Activated naive CD4-positive, alpha-beta T cell treated with anti-CD3 and anti-CD28 coated beads, Interleukin-2, amount 10 ng/mL, durations not matched to agents 7 days and 5 days (primary cell): Measurements from ENCODE around the gene CGA.
"Not testable (repeated sequence)": the region's sequence is repeated elsewhere in the genome, so short reads cannot be mapped to it uniquely, and the experiment has no call there.

Experiments
- CTCF ChIA-PET: fragments of 350-600 bp; sonication (Branson Sonifier 250); formaldehyde crosslinking; loops from one replicate; lab custom pipeline; 2021; ENCODE audit warnings: antibody characterized with exemption; lab: Charles Lee
- DNase-seq: peaks from one replicate; pipeline ENCODE4 v3.0.0-alpha.2; 2020
- H3K27ac Mint-ChIP-seq: one replicate; pipeline ENCODE4 v1.8.0; 2021; ENCODE audit warnings: mild to moderate bottlenecking, moderate library complexity, mixed read lengths
- H3K27me3 Mint-ChIP-seq: one replicate; pipeline ENCODE4 v1.8.0; 2021; ENCODE audit warnings: mild to moderate bottlenecking, mixed read lengths
- H3K36me3 Mint-ChIP-seq: one replicate; pipeline ENCODE4 v1.8.0; 2021; ENCODE audit warnings: mixed read lengths
- H3K4me1 Mint-ChIP-seq: one replicate; pipeline ENCODE4 v1.8.0; 2021; ENCODE audit warnings: mixed read lengths
- H3K4me3 Mint-ChIP-seq: one replicate; pipeline ENCODE4 v1.8.0; 2021; ENCODE audit warnings: mild to moderate bottlenecking, moderate library complexity, mixed read lengths
- H3K9me3 Mint-ChIP-seq: one replicate; pipeline ENCODE4 v1.8.0; 2021; ENCODE audit warnings: mixed read lengths

Gene CGA

DNA sequence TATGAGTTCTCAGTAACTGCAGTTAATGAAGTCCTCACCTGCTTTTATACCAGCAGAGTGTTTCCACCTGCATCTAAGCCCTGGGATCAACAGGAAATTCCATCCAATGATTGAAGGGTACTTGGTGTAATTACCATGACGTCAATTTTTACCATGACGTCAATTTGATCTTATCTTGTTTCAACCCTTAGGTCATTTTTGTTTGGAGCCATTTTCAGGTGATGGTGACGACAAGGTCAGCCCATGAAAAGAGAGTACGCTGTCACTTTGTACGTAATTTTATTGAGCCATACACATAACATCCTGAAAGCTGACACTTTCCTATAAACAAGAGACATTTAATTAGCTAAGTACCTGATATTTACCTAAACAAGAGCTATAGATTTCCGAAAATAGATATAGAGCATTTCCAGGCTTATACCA lies at the start of gene CGA:
Gene CGA (minus strand): TSS at position 20 of the 423 bp plus-strand sequence. CDS start 6,906 bp downstream, outside the sequence.
- CTCF ChIA-PET: interaction anchor here (0.6 to 2.2 kb wide), 2 partner anchors 16 to 28 kb away, joined by 3 to 8 read pairs; no protein-coding TSS in a partner anchor
- DNase-seq: no peak
- Mint-ChIP-seq H3K36me3 (no peaks in the 10 kb centered on the region), H3K4me3 (no peak within 1 kb of the TSS), H3K27me3 (peaks cover 18% of the 10 kb centered on the region), H3K27ac (no peak within 1 kb of the TSS), H3K4me1 (no peaks in the 10 kb centered on the region), H3K9me3 (no peaks in the 10 kb centered on the region)

DNA sequence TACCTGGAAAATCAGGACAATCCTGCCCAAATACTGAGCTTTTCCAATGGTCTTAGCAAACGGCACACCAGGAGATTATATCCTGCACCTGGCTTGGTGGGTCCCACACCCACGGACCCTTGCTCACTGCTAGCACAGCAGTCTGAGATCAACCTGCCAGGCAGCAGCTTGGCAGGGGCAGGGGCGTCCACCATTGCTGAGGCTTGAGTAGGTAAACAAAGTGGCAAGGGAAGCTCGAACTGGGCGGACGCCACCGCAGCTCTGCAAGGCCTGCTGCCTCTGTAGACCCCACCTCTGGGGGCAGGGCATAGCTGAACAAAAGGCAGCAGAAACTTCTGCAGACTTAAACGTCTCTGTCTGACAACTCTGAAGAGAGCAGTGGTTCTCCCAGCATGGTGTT lies 45.0 kb upstream of the CGA start:
- not testable (repeated sequence) for H3K9me3 Mint-ChIP-seq, H3K36me3 Mint-ChIP-seq, H3K4me3 Mint-ChIP-seq, H3K27ac Mint-ChIP-seq, H3K4me1 Mint-ChIP-seq, DNase-seq
- peaks cover 28% of the 10 kb centered on the region for H3K27me3 Mint-ChIP-seq
- CTCF ChIA-PET: interaction anchor here (0.9 to 3.0 kb wide), 12 partner anchors 9 to 1731 kb away, joined by 3 to 9 read pairs (median 4); partner anchors contain the start of genes SMIM8 and ZNF292

DNA sequence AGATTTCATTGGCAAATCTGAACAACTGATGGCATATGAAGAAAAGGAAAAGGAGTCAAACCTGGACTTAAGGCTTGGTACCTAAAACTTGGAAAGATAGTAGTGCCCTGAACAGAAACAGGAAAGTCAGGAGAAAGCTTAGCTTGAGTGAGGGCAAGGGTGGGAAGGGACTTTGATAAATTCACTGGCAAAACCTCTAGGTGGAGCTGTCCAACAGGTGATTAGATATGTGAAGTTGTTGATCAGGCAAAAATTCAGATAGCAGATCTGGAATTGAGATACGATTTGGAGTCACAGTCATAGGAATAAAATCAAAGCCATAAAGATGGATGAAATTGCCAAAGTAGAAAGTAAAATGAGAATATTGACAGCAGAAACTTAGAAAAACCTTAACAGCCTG lies 44.3 kb upstream of the CGA start:
- Mint-ChIP-seq H3K27ac (no peak overlapping the region), H3K36me3 (no peaks in the 10 kb centered on the region), H3K27me3 (peaks cover 26% of the 10 kb centered on the region), H3K9me3 (no peaks in the 10 kb centered on the region), H3K4me1 (peaks cover 2% of the 10 kb centered on the region), H3K4me3 (no peak overlapping the region)
- CTCF ChIA-PET: interaction anchor here (0.6 to 3.0 kb wide), 13 partner anchors 10 to 430 kb away, joined by 3 to 9 read pairs (median 4); partner anchors contain the start of genes SMIM8 and ZNF292
- peak; percentile 51 for DNase-seq

DNA sequence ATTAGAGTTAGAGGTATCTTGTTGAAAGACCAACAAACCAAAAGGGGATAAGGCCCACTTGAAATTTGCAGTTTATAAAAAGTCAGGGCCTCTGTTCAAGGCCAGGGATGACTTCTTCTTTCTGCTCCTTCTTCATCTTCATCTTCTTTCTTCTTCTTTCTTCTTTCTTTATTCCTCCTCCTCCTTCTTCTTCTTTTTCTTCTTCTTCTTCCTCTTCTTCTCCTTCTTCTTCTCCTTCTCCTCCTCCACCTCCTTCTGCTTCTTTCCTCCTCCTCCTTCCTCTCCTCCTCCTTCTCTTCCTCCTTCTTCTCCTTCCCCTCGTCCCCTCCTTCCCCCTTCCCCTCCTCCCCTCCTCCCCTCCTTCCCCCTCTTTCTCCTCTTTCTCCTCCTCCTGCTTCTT lies 42.1 kb upstream of the CGA start:
- Mint-ChIP-seq H3K4me3 (no peak overlapping the region), H3K27me3 (peaks cover 11% of the 10 kb centered on the region)
- CTCF ChIA-PET: no interaction called here

DNA sequence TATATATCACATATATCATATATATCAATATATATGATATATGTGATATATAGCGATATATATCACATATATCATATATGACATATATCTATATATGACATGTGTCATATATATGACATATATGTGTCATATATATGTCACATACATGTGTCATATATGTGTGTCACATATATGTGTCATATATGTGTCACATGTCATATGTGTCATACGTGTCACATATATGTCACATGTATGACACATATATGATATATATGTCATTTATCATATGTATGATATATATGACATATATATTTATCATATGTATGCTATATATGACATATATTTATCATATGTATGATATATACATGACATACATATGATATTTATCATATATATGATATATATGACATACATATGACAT lies 32.8 kb upstream of the CGA start:
- H3K27ac Mint-ChIP-seq: no peak overlapping the region
- H3K27me3 Mint-ChIP-seq: peaks cover 5% of the 10 kb centered on the region
- H3K4me1 Mint-ChIP-seq: no peaks in the 10 kb centered on the region
- CTCF ChIA-PET: no interaction called here
- H3K36me3 Mint-ChIP-seq: no peaks in the 10 kb centered on the region
- no peak overlapping the region for H3K4me3 Mint-ChIP-seq
- no peak for DNase-seq
- H3K9me3 Mint-ChIP-seq: no peaks in the 10 kb centered on the region

More for the DNA sequence above, 42.1 kb upstream of the CGA start:
- no peaks in the 10 kb centered on the region for H3K36me3 Mint-ChIP-seq
- DNase-seq: no peak
- H3K27ac Mint-ChIP-seq: no peak overlapping the region
- H3K4me1 Mint-ChIP-seq: peaks cover 2% of the 10 kb centered on the region
- no peaks in the 10 kb centered on the region for H3K9me3 Mint-ChIP-seq

DNA sequence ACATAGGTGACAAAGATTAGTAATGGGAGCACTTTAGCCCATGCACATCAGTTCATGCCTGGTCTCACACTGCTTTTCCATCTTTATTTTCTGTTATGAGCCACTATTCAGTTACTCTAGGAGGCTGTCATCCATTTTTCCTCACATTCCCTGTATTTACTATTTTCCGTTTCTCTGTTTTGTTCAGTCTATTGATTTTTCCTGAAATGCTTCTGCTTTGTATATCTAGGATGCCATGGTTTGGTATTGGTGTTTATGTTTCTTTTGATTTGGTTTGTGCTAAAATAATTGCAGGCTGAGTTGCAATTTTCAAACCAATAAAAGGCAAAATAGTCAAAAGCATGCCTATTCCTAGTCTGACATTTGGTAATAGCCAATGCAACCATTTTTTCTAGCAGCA lies 31.6 kb upstream of the CGA start:
- Mint-ChIP-seq H3K27ac (no peak overlapping the region), H3K36me3 (no peaks in the 10 kb centered on the region), H3K9me3 (peaks cover 2% of the 10 kb centered on the region), H3K4me1 (no peaks in the 10 kb centered on the region), H3K27me3 (peaks cover 12% of the 10 kb centered on the region), H3K4me3 (no peak overlapping the region)
- CTCF ChIA-PET: no interaction called here
- DNase-seq: no peak

DNA sequence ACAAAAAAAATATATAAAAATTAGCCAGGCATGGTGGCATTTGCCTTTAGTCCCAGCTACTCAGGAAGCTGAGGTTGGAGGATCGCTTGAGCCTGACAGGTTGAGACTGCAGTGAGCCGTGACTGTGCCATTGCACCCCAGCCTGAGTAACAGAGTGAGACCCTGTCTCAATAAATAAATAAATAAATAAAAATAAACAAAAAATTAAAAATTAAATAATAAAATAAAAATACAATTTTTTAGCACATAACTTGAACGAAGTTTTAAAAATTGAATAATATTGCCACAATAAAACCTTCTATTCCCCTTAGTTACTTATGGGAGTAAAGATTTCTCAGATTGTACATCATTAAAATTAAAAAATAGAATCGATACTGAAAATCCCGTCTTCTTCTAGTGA lies 29.2 kb upstream of the CGA start:
- Mint-ChIP-seq H3K27me3 (peaks cover 12% of the 10 kb centered on the region), H3K27ac (no peak overlapping the region), H3K4me1 (no peaks in the 10 kb centered on the region), H3K4me3 (no peak overlapping the region), H3K36me3 (no peaks in the 10 kb centered on the region), H3K9me3 (peaks cover 2% of the 10 kb centered on the region)
- no peak for DNase-seq
- CTCF ChIA-PET: no interaction called here

DNA sequence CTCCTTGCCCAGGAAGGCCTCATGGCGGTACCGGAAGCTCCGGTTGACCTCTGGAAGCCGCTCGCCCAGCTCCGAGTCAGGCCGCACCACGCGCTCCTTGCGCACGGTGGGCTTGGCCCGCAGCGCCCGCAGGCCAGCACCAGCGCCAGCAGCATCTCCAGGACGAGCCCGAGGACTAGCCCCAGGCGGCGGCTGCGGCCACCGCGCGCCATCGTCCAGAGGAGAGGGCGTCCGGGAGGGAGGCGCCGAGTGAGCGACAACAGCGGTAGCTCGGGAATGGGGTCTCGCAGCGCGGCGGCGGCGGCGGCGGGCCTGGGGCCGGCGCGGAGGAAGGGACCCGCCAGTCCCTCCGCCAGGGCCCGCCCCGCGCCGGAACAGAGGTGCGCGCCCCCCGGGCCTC lies 27.6 kb upstream of the CGA start:
- H3K4me1 Mint-ChIP-seq: no peaks in the 10 kb centered on the region
- H3K9me3 Mint-ChIP-seq: peaks cover 2% of the 10 kb centered on the region
- H3K36me3 Mint-ChIP-seq: no peaks in the 10 kb centered on the region
- H3K27ac Mint-ChIP-seq: no peak overlapping the region
- H3K4me3 Mint-ChIP-seq: no peak overlapping the region
- peaks cover 12% of the 10 kb centered on the region for H3K27me3 Mint-ChIP-seq
- no peak for DNase-seq
- CTCF ChIA-PET: no interaction called here

DNA sequence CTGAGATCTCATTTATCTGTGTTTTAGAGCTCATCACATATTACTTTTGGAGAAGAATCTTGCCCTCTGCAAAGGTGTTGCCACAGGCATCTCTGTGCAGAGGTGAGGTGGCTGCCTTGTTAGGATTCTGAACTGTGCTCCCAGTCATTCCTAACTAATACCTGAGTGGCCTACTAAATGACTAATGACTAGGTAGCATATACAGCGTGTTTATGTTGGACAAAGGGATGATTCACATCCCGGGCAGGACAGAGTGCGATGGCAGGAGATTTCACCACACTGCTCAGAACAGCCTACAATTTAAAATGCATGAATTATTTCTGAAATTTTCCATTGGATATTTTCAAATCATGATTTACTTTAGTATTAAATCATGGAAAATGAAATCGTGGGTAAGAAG lies 23.1 kb upstream of the CGA start:
- no peak for DNase-seq
- Mint-ChIP-seq H3K9me3 (peaks cover 2% of the 10 kb centered on the region), H3K27me3 (peaks cover 7% of the 10 kb centered on the region), H3K27ac (no peak overlapping the region), H3K4me1 (no peaks in the 10 kb centered on the region), H3K36me3 (no peaks in the 10 kb centered on the region), H3K4me3 (no peak overlapping the region)
- CTCF ChIA-PET: no interaction called here

DNA sequence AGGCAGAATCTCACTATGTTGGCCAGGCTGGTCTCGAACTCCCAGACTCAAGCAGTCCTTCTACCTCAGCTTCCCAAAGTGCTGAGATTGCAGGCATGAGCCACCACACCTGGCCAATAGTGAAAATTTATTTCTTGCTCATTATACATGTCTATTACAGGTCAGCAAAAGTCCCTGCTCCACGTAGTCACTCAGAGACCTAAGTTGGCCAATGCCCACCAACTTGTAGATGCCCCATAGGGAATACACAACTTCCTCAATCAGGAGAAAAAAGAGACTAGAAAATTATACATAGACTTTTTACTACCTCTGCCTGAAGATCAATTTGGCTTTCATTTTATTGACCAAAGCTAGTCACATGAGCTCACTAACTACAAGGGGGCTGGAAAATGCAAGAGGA lies 22.0 kb upstream of the CGA start:
- no peaks in the 10 kb centered on the region for H3K9me3 Mint-ChIP-seq
- no peak overlapping the region for H3K27ac Mint-ChIP-seq
- no peaks in the 10 kb centered on the region for H3K36me3 Mint-ChIP-seq
- CTCF ChIA-PET: no interaction called here
- no peaks in the 10 kb centered on the region for H3K4me1 Mint-ChIP-seq
- peaks cover 5% of the 10 kb centered on the region for H3K27me3 Mint-ChIP-seq
- H3K4me3 Mint-ChIP-seq: no peak overlapping the region
- no peak for DNase-seq

DNA sequence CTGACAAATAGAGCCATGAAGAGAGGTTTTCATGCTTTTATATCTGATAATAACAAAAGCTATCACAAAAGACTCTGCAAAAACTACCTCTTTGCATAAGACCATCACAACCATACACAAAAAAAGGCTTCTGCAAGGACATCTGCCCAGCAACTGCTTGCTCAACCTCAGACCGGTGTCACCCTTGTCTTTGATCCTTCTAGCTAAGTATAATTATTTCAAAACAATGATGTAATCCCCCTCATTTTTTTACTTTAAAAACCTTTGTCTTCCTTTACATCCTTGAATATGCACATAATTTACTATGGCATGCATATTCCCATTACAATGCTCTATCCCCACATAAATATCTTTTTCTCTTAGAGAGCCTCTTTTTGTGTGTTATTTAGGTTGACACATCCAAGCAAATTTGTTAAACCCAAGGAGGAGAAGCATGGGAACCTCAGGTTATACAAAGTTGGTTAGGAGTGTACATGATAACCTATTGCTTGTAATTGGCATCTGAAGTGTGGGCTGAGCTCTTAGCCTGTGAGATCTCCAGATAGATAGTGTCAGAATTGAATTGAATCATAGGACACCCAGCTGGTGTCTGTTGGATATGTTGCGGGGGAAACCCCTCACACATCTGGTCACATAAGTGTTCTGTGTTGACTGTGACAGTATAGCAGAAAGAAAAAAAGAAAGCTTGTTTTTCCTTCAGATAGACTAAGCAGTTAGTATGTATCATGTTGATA lies 20.7 kb upstream of the CGA start:
- no peak for DNase-seq
- Mint-ChIP-seq H3K4me1 (no peaks in the 10 kb centered on the region), H3K4me3 (no peak overlapping the region), H3K27ac (no peak overlapping the region), H3K36me3 (no peaks in the 10 kb centered on the region), H3K9me3 (no peaks in the 10 kb centered on the region), H3K27me3 (peaks cover 3% of the 10 kb centered on the region)
- CTCF ChIA-PET: interaction anchor here (1.0 kb wide), 1 partner anchor 35 kb away, joined by 3 read pairs; no protein-coding TSS in a partner anchor

DNA sequence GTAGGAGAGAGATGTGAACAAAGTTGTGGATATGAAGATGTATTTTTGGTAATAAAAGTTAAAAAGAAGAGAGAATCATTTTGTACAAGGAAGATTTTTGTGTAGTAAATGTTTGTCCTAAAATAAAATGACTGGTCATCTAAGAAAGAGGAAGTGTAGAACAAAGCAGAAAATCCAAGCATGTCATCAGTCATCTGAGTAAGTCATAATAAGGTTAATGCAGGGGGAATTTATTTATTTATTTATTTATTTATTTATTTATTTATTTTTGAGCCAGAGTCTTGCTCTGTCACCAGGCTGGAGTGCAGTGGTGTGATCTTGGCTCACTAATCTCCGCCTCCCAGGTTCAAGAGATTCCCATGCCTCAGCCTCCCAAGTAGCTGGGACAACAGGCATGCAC lies 15.7 kb upstream of the CGA start:
- H3K27me3 Mint-ChIP-seq: peaks cover 3% of the 10 kb centered on the region
- H3K36me3 Mint-ChIP-seq: no peaks in the 10 kb centered on the region
- H3K9me3 Mint-ChIP-seq: no peaks in the 10 kb centered on the region
- CTCF ChIA-PET: no interaction called here
- no peak overlapping the region for H3K27ac Mint-ChIP-seq
- H3K4me1 Mint-ChIP-seq: no peaks in the 10 kb centered on the region
- no peak overlapping the region for H3K4me3 Mint-ChIP-seq
- DNase-seq: no peak

DNA sequence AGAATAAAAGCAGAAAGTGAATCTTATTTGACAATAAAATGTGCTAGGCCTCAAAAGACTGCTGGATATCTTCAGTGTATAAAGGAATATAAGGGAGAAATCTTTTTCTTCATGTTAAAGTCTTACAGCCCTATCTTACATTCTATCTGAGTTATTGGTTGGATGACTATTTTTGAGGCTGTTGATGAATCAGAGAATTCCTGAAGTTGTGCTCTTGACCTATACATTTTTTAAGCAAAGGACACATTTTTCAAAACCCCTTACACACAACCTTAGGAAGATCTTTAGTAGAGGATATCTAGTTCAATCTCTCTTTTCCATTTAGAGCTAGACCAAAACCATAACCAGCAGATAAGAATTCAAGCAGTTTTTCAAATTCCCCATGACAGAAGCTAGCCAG lies 10.9 kb upstream of the CGA start:
- Mint-ChIP-seq H3K27me3 (peaks cover 5% of the 10 kb centered on the region), H3K4me3 (no peak overlapping the region), H3K4me1 (no peaks in the 10 kb centered on the region), H3K36me3 (no peaks in the 10 kb centered on the region), H3K27ac (no peak overlapping the region), H3K9me3 (no peaks in the 10 kb centered on the region)
- no peak for DNase-seq
- CTCF ChIA-PET: no interaction called here

DNA sequence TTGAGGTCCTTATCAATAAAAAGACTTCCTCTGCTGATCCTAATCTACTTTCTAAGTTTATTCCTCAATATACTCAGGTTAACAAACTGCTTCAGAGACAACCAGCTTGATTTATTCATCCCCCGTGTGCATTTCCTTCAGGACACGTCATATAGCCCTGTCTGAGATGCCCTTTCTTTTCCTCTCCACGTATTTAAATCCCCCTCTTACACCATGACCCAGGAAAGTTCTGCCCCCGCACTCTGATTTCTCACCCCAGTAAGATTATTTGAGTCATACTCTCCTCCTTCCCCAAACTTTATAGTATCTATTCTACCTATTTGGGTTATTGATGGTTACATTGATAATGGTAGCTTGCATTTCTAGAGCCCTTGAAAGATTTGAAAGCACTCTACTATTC lies 9.8 kb upstream of the CGA start:
- Mint-ChIP-seq H3K4me1 (no peaks in the 10 kb centered on the region), H3K9me3 (no peaks in the 10 kb centered on the region), H3K27ac (no peak overlapping the region), H3K27me3 (peaks cover 5% of the 10 kb centered on the region), H3K4me3 (no peak overlapping the region), H3K36me3 (no peaks in the 10 kb centered on the region)
- no peak for DNase-seq
- CTCF ChIA-PET: no interaction called here

DNA sequence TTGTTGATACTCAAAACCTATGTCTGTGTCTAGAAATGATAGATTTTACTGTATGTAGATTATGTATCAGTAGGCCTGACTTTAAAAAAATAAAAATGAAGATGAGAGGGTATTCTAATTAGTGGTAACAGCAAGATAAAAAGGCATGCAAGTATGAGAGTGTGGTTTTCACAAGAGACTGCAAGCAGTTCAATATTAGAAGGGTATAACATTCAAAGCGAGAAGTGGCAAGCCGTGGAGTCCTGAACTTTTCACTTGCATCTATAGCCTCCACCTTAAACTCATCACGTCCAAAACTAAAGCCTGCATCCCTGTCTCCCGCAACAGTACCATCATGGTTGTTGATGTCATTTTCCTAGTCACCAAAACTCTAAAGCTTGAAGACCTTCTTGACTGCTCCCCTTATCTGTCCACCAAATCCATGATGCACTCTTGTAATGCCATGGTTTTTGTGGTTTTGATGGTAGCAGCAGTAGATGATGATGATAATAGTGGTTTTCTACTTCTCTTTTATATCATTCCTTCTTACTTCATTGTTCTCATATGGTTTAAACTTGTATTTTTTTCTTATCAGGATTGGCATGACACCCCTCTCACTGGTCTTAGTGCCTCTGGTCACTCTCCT lies 9.2 kb upstream of the CGA start:
- Mint-ChIP-seq H3K9me3 (no peaks in the 10 kb centered on the region), H3K4me3 (no peak overlapping the region), H3K4me1 (no peaks in the 10 kb centered on the region), H3K27me3 (peaks cover 5% of the 10 kb centered on the region), H3K36me3 (no peaks in the 10 kb centered on the region), H3K27ac (no peak overlapping the region)
- DNase-seq: no peak
- CTCF ChIA-PET: no interaction called here
